Brain pericyte (primary cell): Measurements from ENCODE around the gene KRT6B.
"Not testable (repeated sequence)": the region's sequence is repeated elsewhere in the genome, so short reads cannot be mapped to it uniquely, and the experiment has no call there.

Source experiments
- DNase-seq: peaks from one replicate; pipeline ENCODE4 v3.0.0-alpha.2; 2012; ENCODE audit warnings: low read depth, low spot score

KRT6B gene

GRCh38 chr12:52469853-52470252, 17.9 kb upstream of the KRT6B start:
- DNase-seq: no peak

GRCh38 chr12:52464897-52465296, 13.0 kb upstream of the KRT6B start:
- DNase-seq: no peak

GRCh38 chr12:52461693-52462092, 9.7 kb upstream of the KRT6B start:
- DNase-seq: no peak

GRCh38 chr12:52458861-52459260, 6.9 kb upstream of the KRT6B start:
- no peak for DNase-seq

- DNase-seq: no peak
Measured at GRCh38 chr12:52455821-52456220, 3.9 kb upstream of the KRT6B start.

- no peak for DNase-seq
Measured at GRCh38 chr12:52454411-52455201, 2.7 kb upstream of the KRT6B start.

GRCh38 chr12:52448228-52448627, 3.7 kb downstream of the KRT6B start:
- DNase-seq: no peak

GRCh38 chr12:52447196-52447595, 4.8 kb downstream of the KRT6B start:
- not testable (repeated sequence) for DNase-seq

- no peak for DNase-seq
Measured at GRCh38 chr12:52446367-52447045, 5.4 kb downstream of the KRT6B start.

GRCh38 chr12:52445876-52446275, 6.1 kb downstream of the KRT6B start:
- no peak for DNase-seq

- no peak for DNase-seq
Measured at GRCh38 chr12:52444647-52445595, 7.0 kb downstream of the KRT6B start.

GRCh38 chr12:52443966-52444365, 8.0 kb downstream of the KRT6B start:
- no peak for DNase-seq

GRCh38 chr12:52442600-52443061, 9.3 kb downstream of the KRT6B start:
- no peak for DNase-seq

- DNase-seq: no peak
Measured at GRCh38 chr12:52441320-52441911, 10.5 kb downstream of the KRT6B start.

GRCh38 chr12:52440821-52441319, 11.1 kb downstream of the KRT6B start:
- no peak for DNase-seq

- DNase-seq: no peak
Measured at GRCh38 chr12:52439845-52440244, 12.1 kb downstream of the KRT6B start.

- no peak for DNase-seq
Measured at GRCh38 chr12:52439420-52439819, 12.5 kb downstream of the KRT6B start.

- DNase-seq: no peak
Measured at GRCh38 chr12:52438305-52439301, 13.3 kb downstream of the KRT6B start.

GRCh38 chr12:52437508-52437907, 14.4 kb downstream of the KRT6B start:
- no peak for DNase-seq

GRCh38 chr12:52436828-52437474, 15.0 kb downstream of the KRT6B start:
- DNase-seq: no peak
